GM23338 (cell line): ENCODE measurements around the gene CENPE. TPM values are rescaled to one million over a fixed set of nuclear protein-coding genes. Genes with fewer than 3 reads are reported as not detected.

Experiments
- ATAC-seq: fragments of 200-7000 bp; cut with Tn5 transposase; 3 replicates; pipeline ENCODE4 v1.9.1; 2020
- DNase-seq: peaks from one replicate; pipeline ENCODE4 v3.0.0-alpha.2; 2015; ENCODE audit warnings: low spot score
- H2AFZ ChIP-seq: fragments of 200-600 bp; sonication (generic); 2 replicates; pipeline ENCODE4 v1.8.0; 2016; ENCODE audit warnings: antibody characterized with exemption, mild to moderate bottlenecking, moderate library complexity
- H3F3A ChIP-seq: fragments of 200-600 bp; sonication (generic); replicated peaks from 2 replicates; pipeline ENCODE4 v1.8.0; 2017; ENCODE audit warnings: antibody characterized with exemption, mixed run types, low read depth
- H3K27ac ChIP-seq: fragments of 200-600 bp; sonication (generic); 2 replicates; pipeline ENCODE4 v1.6.1; 2016; ENCODE audit warnings: low read depth
- H3K27me3 ChIP-seq: fragments of 200-600 bp; sonication (generic); 2 replicates; pipeline ENCODE4 v1.8.0; 2016; ENCODE audit warnings: mild to moderate bottlenecking, mixed run types, moderate library complexity; ENCODE audit not compliant: insufficient read depth
- H3K36me3 ChIP-seq: fragments of 200-600 bp; sonication (generic); 2 replicates; pipeline ENCODE4 v1.8.0; 2016; ENCODE audit warnings: mild to moderate bottlenecking; ENCODE audit not compliant: insufficient read depth
- H3K4me1 ChIP-seq: fragments of 200-600 bp; sonication (generic); 2 replicates; pipeline ENCODE4 v1.8.0; 2016; ENCODE audit warnings: mild to moderate bottlenecking, moderate library complexity; ENCODE audit not compliant: insufficient read depth
- H3K4me2 ChIP-seq: fragments of 200-600 bp; sonication (generic); 2 replicates; pipeline ENCODE4 v1.7.1; 2017; ENCODE audit warnings: mixed run types
- H3K4me3 ChIP-seq: fragments of 200-600 bp; sonication (generic); 2 replicates; pipeline ENCODE4 v1.6.1; 2016; ENCODE audit warnings: mixed run types
- H3K79me2 ChIP-seq: fragments of 200-600 bp; sonication (generic); replicated peaks from 2 replicates; pipeline ENCODE4 v1.8.0; 2017; ENCODE audit warnings: mild to moderate bottlenecking; ENCODE audit not compliant: insufficient read depth
- H3K9me2 ChIP-seq: fragments of 200-600 bp; sonication (generic); 2 replicates; pipeline ENCODE4 v1.8.0; 2017; ENCODE audit not compliant: insufficient read depth
- H4K20me1 ChIP-seq: fragments of 200-600 bp; sonication (generic); replicated peaks from 2 replicates; pipeline ENCODE4 v1.8.0; 2017; ENCODE audit warnings: mild to moderate bottlenecking; ENCODE audit not compliant: insufficient read depth
- H3K27ac Mint-ChIP-seq: 2 replicates; pipeline ENCODE4 v1.8.0; 2020; ENCODE audit warnings: inconsistent platforms, mild to moderate bottlenecking, moderate library complexity, mixed read lengths
- H3K27me3 Mint-ChIP-seq: 3 replicates; pipeline ENCODE4 v1.8.0; 2022; ENCODE audit warnings: low read depth, mild to moderate bottlenecking, moderate library complexity, mixed read lengths, inconsistent platforms; ENCODE audit not compliant: insufficient read depth, poor library complexity
- H3K36me3 Mint-ChIP-seq: 3 replicates; pipeline ENCODE4 v1.8.0; 2021; ENCODE audit warnings: low read depth, mild to moderate bottlenecking, inconsistent platforms, moderate library complexity, mixed read lengths
- H3K4me1 Mint-ChIP-seq: 3 replicates; pipeline ENCODE4 v1.8.0; 2020; ENCODE audit warnings: mild to moderate bottlenecking, inconsistent platforms, mixed read lengths
- H3K4me3 Mint-ChIP-seq: 3 replicates; pipeline ENCODE4 v1.8.0; 2021; ENCODE audit warnings: moderate library complexity, mild to moderate bottlenecking, inconsistent platforms, mixed read lengths
- H3K9me3 Mint-ChIP-seq: 3 replicates; pipeline ENCODE4 v1.8.0; 2020; ENCODE audit warnings: moderate library complexity, mild to moderate bottlenecking, inconsistent platforms, mixed read lengths
- CTCF ChIP-seq, 2 experiments: fragments of 200-600 bp in 1 of 2; sonication (generic) in 1 of 2; conservative IDR thresholded peaks; 2 replicates each; pipeline versions ENCODE4 v1.5.1 to v1.6.1; 2016 to 2017; ENCODE audit warnings: antibody characterized with exemption in 2 of 2, low read depth in 2 of 2, mild to moderate bottlenecking in 2 of 2, moderate library complexity in 1 of 2
- EZH2 ChIP-seq: fragments of 200-600 bp; sonication (generic); IDR thresholded peaks from one replicate; pipeline ENCODE4 v1.8.0; 2017; ENCODE audit warnings: antibody characterized with exemption, mild to moderate bottlenecking, low read depth; ENCODE audit not compliant: unreplicated experiment
- JUNB ChIP-seq: IDR thresholded peaks from one replicate; pipeline ENCODE4 v1.6.1; 2016; ENCODE audit warnings: antibody characterized with exemption; ENCODE audit not compliant: unreplicated experiment
- NANOG ChIP-seq: IDR thresholded peaks from 2 replicates; pipeline ENCODE4 v1.6.1; 2016; ENCODE audit warnings: antibody characterized with exemption, borderline replicate concordance
- POLR2AphosphoS5 ChIP-seq: IDR thresholded peaks from 2 replicates; pipeline ENCODE4 v1.6.1; 2016; ENCODE audit warnings: antibody characterized with exemption, low read depth
- REST ChIP-seq: IDR thresholded peaks from one replicate; pipeline ENCODE4 v1.6.1; 2018; ENCODE audit warnings: antibody characterized with exemption; ENCODE audit not compliant: unreplicated experiment
- STAT1 ChIP-seq: IDR thresholded peaks from one replicate; pipeline ENCODE4 v1.6.1; 2016; ENCODE audit warnings: antibody characterized with exemption; ENCODE audit not compliant: unreplicated experiment
- ZNF114 ChIP-seq: fragments of 250-450 bp; sonication (Bioruptor Pico); IDR thresholded peaks from 2 replicates; pipeline ENCODE4 v1.5.0; 2020; ENCODE audit warnings: mild to moderate bottlenecking, moderate library complexity
- polyA plus RNA-seq: library from polyadenylated mRNA; unstranded; fragments of >200 nt; fragmentation: Nextera tagmentation; extraction: Ambion mirVana; gene quantifications from 2 replicates; pipeline ENCODE4 v1.2.1, GENCODE V29; 2016
- total RNA-seq: library from RNA; depleted of rRNA; stranded (reverse); fragments of >200 nt; shearing (Covaris generic); gene quantifications from 2 replicates; pipeline ENCODE4 v1.2.3, GENCODE V29; 2014
- TF ChIP-seq, protein P1 (sequence below): IDR thresholded peaks from 2 replicates; pipeline ENCODE4 v1.6.1; 2016; ENCODE audit warnings: antibody characterized with exemption

Gene CENPE
- total and polyA plus RNA-seq, 2 experiments from 2014 or later = 42.2 to 46.7 TPM

DNA sequence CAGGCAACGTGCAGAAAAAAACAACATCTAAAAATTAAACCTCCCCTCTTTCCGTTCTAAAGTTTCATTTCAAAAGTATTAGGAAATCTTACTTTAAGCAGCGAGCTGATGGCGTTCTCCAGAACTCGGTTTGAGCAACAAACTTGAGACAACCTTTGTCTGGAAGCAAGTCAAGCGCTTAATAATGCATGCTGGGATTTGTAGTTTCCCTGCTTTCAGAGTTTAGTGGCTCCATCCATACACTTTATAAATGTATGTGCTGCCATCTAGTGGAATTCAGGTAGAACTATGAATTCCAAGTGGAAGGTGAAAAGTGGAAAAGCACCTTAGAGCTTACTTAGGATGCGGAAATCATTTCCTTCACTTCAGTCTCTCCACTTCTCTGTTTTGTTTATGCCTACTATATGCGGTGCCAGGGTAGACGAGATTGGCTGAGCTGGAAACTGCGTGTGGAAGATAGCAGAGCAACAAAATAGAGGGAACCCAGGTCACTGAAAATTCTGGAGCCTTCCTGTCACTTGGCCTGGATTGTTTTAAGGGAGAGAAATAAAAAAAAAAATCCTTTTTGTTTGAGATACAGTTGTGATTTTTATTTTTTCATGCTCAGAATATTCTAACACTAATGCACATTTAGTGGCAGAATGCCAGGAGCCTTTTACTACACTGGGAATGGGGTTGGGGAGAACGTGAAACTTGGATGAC, 98.3 kb downstream of the CENPE start, which contains the start of gene BDH2:
Gene BDH2, minus strand, starts transcription at position 144 of the 702 bp plus-strand sequence. CDS start 3,580 bp downstream, outside the sequence.
- Mint-ChIP-seq H3K27ac (peak within 1 kb of the TSS; percentile 75), H3K36me3 (peaks cover 3% of the 10 kb centered on the region; the same call in 1 of the 3 replicates), H3K4me3 (peak within 1 kb of the TSS; percentile 82), H3K4me1 (peaks cover 13% of the 10 kb centered on the region), H3K9me3 (no peaks in the 10 kb centered on the region), H3K27me3 (no peaks in the 10 kb centered on the region)
- ATAC-seq (peak; percentile 94), DNase-seq (peak; percentile 98)
- TF ChIP-seq ZNF114 (no peak), REST (no peak), NANOG (no peak), EZH2 (no peak), CTCF (conservative IDR thresholded peaks at IDR 0.05; ENCODE audit: low read depth in 2 of 2) (peak; percentile 79 to 82), POLR2AphosphoS5 (peak; percentile 66), JUNB (no peak), STAT1 (no peak)
- TF ChIP-seq, protein P1, sequence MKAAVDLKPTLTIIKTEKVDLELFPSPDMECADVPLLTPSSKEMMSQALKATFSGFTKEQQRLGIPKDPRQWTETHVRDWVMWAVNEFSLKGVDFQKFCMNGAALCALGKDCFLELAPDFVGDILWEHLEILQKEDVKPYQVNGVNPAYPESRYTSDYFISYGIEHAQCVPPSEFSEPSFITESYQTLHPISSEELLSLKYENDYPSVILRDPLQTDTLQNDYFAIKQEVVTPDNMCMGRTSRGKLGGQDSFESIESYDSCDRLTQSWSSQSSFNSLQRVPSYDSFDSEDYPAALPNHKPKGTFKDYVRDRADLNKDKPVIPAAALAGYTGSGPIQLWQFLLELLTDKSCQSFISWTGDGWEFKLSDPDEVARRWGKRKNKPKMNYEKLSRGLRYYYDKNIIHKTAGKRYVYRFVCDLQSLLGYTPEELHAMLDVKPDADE = peak; percentile 66; the same call in 1 of the 2 replicates
- Histone ChIP-seq H3K4me1 (no peaks in the 10 kb centered on the region), H3K27ac (no peak within 1 kb of the TSS), H2AFZ (no peak within 1 kb of the TSS), H3K79me2 (no peaks in the 10 kb centered on the region), H4K20me1 (no peaks in the 10 kb centered on the region), H3F3A (no peaks in the 10 kb centered on the region), H3K36me3 (no peaks in the 10 kb centered on the region), H3K4me3 (peak within 1 kb of the TSS; percentile 47), H3K27me3 (no peaks in the 10 kb centered on the region), H3K4me2 (peak within 1 kb of the TSS; percentile 64), H3K9me2 (no peaks in the 10 kb centered on the region)
